A673 (cell line): ENCODE data around the gene TRPM3.

ENCODE experiments used
- CTCF ChIP-seq: fragments of 300-800, 200-600 bp; sonication (generic); conservative IDR thresholded peaks from 2 replicates; pipeline ENCODE4 v1.5.1; 2017; ENCODE audit warnings: low read depth, mild to moderate bottlenecking, antibody characterized with exemption, low read length, moderate library complexity, mixed read lengths
- EZH2 ChIP-seq: fragments of 200-600 bp; sonication (generic); IDR thresholded peaks from 2 replicates; pipeline ENCODE4 v1.6.1; 2017; ENCODE audit warnings: borderline replicate concordance, low read depth, mild to moderate bottlenecking, mixed read lengths, antibody characterized with exemption, low read length; ENCODE audit not compliant: poor library complexity, severe bottlenecking

DNA sequence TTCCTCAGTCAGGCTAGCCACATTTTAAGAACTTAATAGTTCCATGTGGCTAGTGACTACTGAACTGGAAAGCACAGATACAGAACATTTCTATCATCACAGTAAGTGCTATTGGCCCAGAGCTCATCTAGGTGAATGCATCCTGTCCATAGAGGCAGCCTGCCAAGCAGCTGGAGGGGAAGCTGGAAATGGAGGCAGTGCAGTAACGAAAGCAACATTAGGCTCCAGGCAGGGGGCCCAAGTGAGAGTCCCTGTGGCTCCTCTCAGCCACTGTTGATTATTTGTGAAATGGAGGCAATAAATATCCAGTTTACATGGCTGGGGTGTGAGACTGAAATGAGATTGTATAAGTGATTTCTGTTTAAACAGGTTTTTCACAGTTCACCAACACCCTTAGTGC is 479.8 kb downstream of the TRPM3 start:
- TF ChIP-seq CTCF (no peak), EZH2 (no peak)
